Midbrain (tissue), 1 donor: ENCODE measurements around the gene CERS6.
"Not testable (repeated sequence)": the region's sequence is repeated elsewhere in the genome, so short reads cannot be mapped to it uniquely, and the experiment has no call there.

Experiments used
- DNase-seq: peaks from one replicate; lab custom pipeline; 2025; lab: John Stamatoyannopoulos, UW

The CERS6 gene

GRCh38 chr2:168501466-168502065 lies 45.5 kb downstream of the CERS6 start:
- DNase-seq, result no peak

GRCh38 chr2:168502852-168503251 lies 46.8 kb downstream of the CERS6 start:
- not testable (repeated sequence) for DNase-seq

GRCh38 chr2:168503901-168504300 lies 47.8 kb downstream of the CERS6 start:
- DNase-seq, result no peak

- DNase-seq, result no peak
These were observed 48.3 kb downstream of the CERS6 start for GRCh38 chr2:168504323-168504722.

GRCh38 chr2:168510125-168510756 lies 54.2 kb downstream of the CERS6 start:
- no peak for DNase-seq

GRCh38 chr2:168514692-168515091 lies 58.6 kb downstream of the CERS6 start:
- DNase-seq, result no peak

GRCh38 chr2:168515502-168515901 lies 59.4 kb downstream of the CERS6 start:
- no peak for DNase-seq

GRCh38 chr2:168517816-168518215 lies 61.7 kb downstream of the CERS6 start:
- no peak for DNase-seq

GRCh38 chr2:168518555-168519066 lies 62.5 kb downstream of the CERS6 start:
- no peak for DNase-seq

GRCh38 chr2:168519534-168520308 lies 63.6 kb downstream of the CERS6 start:
- no peak for DNase-seq

GRCh38 chr2:168521053-168521741 lies 65.1 kb downstream of the CERS6 start:
- no peak for DNase-seq

GRCh38 chr2:168522446-168522845 lies 66.4 kb downstream of the CERS6 start:
- DNase-seq, result no peak

GRCh38 chr2:168524005-168524404 lies 67.9 kb downstream of the CERS6 start:
- no peak for DNase-seq

GRCh38 chr2:168525020-168525419 lies 68.9 kb downstream of the CERS6 start:
- DNase-seq, result no peak

- DNase-seq, result no peak
These were observed 69.8 kb downstream of the CERS6 start for GRCh38 chr2:168525716-168526446.

GRCh38 chr2:168526641-168527040 lies 70.6 kb downstream of the CERS6 start:
- DNase-seq, result no peak

GRCh38 chr2:168528016-168528415 lies 71.9 kb downstream of the CERS6 start:
- no peak for DNase-seq

- DNase-seq, result no peak
These were observed 72.4 kb downstream of the CERS6 start for GRCh38 chr2:168528469-168528868.

GRCh38 chr2:168529054-168529833 lies 73.2 kb downstream of the CERS6 start:
- no peak for DNase-seq

- no peak for DNase-seq
These were observed 74.0 kb downstream of the CERS6 start for GRCh38 chr2:168529900-168530561.
